ENCODE measurements around the gene TRPM8. TPM values are rescaled to one million over a fixed set of nuclear protein-coding genes. Genes with fewer than 3 reads are reported as not detected.

The TRPM8 gene
- total RNA-seq, 2 experiments from 2014 or later: not detected

- H3K4me1 Mint-ChIP-seq (ENCODE audit: low read depth): peaks cover 30% of the 10 kb centered on the region
- no peak for DNase-seq
- H3K9me3 Mint-ChIP-seq: peaks cover 2% of the 10 kb centered on the region
- no peaks in the 10 kb centered on the region for H3K27me3 Mint-ChIP-seq (ENCODE audit: low read depth)
- CTCF ChIA-PET: interaction anchor here (0.6 to 1.4 kb wide), 3 partner anchors 18 to 521 kb away, joined by 3 read pairs; no protein-coding TSS in a partner anchor
- intact Hi-C loops (cut with micrococcal nuclease): no loop called here
- H3K27ac Mint-ChIP-seq: no peak overlapping the region
- H3K4me3 Mint-ChIP-seq: no peak overlapping the region
- H3K36me3 Mint-ChIP-seq (ENCODE audit: low read depth): no peaks in the 10 kb centered on the region
These were observed 107.1 kb downstream of the TRPM8 start for GRCh38 chr2:234024304-234024703.

- CTCF ChIA-PET: no interaction called here
- intact Hi-C loops (cut with micrococcal nuclease): loop anchor here (1.0 kb wide), 1 partner anchor 35 kb away; no protein-coding TSS in a partner anchor
- H3K36me3 Mint-ChIP-seq (ENCODE audit: low read depth): no peaks in the 10 kb centered on the region
- H3K27me3 Mint-ChIP-seq (ENCODE audit: low read depth): no peaks in the 10 kb centered on the region
- peaks cover 30% of the 10 kb centered on the region for H3K4me1 Mint-ChIP-seq (ENCODE audit: low read depth)
- peaks cover 2% of the 10 kb centered on the region for H3K9me3 Mint-ChIP-seq
- H3K27ac Mint-ChIP-seq: no peak overlapping the region
- peak overlapping the region; percentile 57 for H3K4me3 Mint-ChIP-seq
- peak; percentile 38 for DNase-seq
These were observed 108.3 kb downstream of the TRPM8 start for GRCh38 chr2:234025466-234025865.

DNA sequence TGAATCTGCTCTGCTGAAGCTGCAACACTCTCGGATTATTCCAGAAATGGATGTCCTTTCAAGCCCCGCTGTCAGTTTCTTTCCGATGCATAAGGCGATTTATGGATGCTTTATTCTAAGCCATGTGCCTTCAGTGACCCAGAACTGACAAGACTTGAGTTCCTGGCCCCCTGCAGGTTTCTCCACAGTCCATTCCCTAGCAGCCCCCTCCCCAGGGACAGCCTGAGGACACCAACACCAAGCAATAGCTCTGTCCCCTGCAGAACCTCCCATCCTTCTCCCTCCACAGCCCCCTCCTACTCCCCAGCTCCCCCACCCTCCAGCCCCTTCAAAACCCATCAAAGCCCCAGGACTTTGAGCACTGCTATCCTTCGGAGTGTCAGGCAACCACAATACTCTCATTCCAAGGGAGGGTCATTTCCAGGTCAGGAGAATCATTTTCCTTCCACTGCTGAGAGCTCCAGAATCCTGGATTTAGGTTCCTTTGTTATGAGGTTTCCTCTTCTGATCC lies 108.8 kb downstream of the TRPM8 start:
- Mint-ChIP-seq H3K27me3 (ENCODE audit: low read depth) (no peaks in the 10 kb centered on the region), H3K4me3 (peak overlapping the region; percentile 57), H3K9me3 (peaks cover 2% of the 10 kb centered on the region), H3K4me1 (ENCODE audit: low read depth) (peaks cover 30% of the 10 kb centered on the region), H3K36me3 (ENCODE audit: low read depth) (no peaks in the 10 kb centered on the region), H3K27ac (no peak overlapping the region)
- CTCF ChIA-PET: no interaction called here
- no peak for DNase-seq
- intact Hi-C loops (cut with micrococcal nuclease): loop anchor here (1.0 kb wide), 1 partner anchor 36 kb away; no protein-coding TSS in a partner anchor

DNA sequence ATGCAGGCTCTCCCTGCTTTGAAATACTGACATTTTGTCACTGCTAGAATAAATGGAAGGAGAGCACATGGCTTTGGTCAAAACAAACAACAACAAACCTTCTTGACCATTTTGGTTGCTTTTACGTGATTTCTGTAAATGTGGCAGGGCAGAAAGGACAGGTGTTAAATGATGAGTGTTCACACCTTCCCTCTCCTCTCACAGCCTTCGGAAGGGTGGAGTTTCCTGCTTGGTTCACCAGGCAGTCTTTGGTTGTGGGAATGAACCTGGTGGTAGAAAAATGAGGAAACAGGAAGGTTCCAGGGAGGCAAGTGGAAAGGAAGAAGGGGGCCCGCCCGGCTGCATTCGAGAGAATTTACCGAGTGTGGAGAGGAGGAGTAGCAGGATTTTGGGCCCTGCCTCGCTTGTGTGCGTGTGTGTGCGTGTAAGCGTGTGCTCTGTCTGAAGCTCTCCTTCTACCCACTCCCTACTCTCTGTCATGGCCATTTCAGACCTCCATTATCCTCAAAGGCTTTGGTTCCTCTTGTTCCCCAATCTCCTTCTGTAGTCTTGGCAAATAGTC lies 109.6 kb downstream of the TRPM8 start:
- Mint-ChIP-seq H3K36me3 (ENCODE audit: low read depth) (no peaks in the 10 kb centered on the region), H3K27me3 (ENCODE audit: low read depth) (no peaks in the 10 kb centered on the region), H3K9me3 (peaks cover 2% of the 10 kb centered on the region), H3K4me1 (ENCODE audit: low read depth) (peaks cover 33% of the 10 kb centered on the region), H3K27ac (no peak overlapping the region), H3K4me3 (no peak overlapping the region)
- DNase-seq: no peak
- CTCF ChIA-PET: no interaction called here
- intact Hi-C loops (cut with micrococcal nuclease): no loop called here

GRCh38 chr2:234027641-234028040 lies 110.5 kb downstream of the TRPM8 start:
- no peak overlapping the region for H3K4me3 Mint-ChIP-seq
- intact Hi-C loops (cut with micrococcal nuclease): no loop called here
- CTCF ChIA-PET: no interaction called here
- no peak for DNase-seq
- H3K9me3 Mint-ChIP-seq: peaks cover 2% of the 10 kb centered on the region
- H3K4me1 Mint-ChIP-seq (ENCODE audit: low read depth): peaks cover 38% of the 10 kb centered on the region
- H3K36me3 Mint-ChIP-seq (ENCODE audit: low read depth): no peaks in the 10 kb centered on the region
- no peaks in the 10 kb centered on the region for H3K27me3 Mint-ChIP-seq (ENCODE audit: low read depth)
- no peak overlapping the region for H3K27ac Mint-ChIP-seq

DNA sequence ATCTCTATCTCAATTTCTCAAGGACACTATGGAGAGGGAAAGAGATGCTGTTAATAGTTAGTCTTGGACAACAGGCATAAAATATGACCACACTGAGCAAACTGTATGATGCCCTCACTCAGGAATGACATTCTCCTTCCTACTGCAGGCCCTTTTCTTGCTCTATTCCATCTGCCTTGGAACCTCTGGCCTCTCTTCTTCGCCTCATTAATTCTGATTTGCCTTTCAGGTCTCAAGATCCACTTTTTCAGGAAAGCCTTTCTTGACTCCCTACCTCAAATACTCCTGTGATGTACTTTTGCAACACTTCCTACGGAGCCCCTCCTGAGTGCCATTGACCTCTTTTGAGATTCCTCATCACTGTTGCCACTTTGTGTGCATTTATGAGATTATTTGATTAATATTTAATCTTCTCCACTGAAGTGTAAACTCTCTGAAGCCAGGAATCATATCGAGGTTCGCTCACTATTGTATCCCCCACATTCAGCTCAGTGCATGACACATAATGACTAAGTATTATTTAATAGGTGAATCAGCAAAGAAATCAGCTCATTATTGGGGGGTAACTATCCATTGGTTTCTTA lies 112.1 kb downstream of the TRPM8 start:
- H3K4me3 Mint-ChIP-seq: no peak overlapping the region
- H3K9me3 Mint-ChIP-seq: peaks cover 5% of the 10 kb centered on the region
- peaks cover 37% of the 10 kb centered on the region for H3K4me1 Mint-ChIP-seq (ENCODE audit: low read depth)
- intact Hi-C loops (cut with micrococcal nuclease): no loop called here
- H3K36me3 Mint-ChIP-seq (ENCODE audit: low read depth): no peaks in the 10 kb centered on the region
- CTCF ChIA-PET: interaction anchor here (0.6 kb wide), 1 partner anchor 162 kb away, joined by 3 read pairs; no protein-coding TSS in a partner anchor
- H3K27me3 Mint-ChIP-seq (ENCODE audit: low read depth): no peaks in the 10 kb centered on the region
- H3K27ac Mint-ChIP-seq: no peak overlapping the region
- no peak for DNase-seq

DNA sequence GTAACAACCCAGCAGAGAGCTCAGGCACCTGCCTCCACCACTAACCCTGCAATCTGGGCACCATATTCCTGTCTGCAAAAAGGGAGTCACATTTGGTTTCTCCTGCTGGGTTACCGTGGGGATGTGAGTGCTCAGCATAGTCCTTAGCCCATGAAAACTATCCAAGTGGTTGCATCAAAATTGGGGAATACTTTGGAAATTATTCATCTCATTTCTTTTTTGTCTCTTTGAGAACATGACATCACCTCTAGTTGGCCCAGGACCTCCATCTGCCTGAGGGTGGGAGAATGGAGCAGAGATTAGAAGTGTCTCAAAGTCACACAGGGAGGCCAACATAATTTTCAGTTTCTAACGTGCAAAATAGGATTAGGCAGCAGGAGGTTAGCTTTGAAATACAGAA lies 114.0 kb downstream of the TRPM8 start:
- H3K27me3 Mint-ChIP-seq (ENCODE audit: low read depth): no peaks in the 10 kb centered on the region
- H3K4me3 Mint-ChIP-seq: no peak overlapping the region
- H3K36me3 Mint-ChIP-seq (ENCODE audit: low read depth): no peaks in the 10 kb centered on the region
- H3K9me3 Mint-ChIP-seq: peaks cover 7% of the 10 kb centered on the region
- no peak for DNase-seq
- H3K27ac Mint-ChIP-seq: no peak overlapping the region
- CTCF ChIA-PET: no interaction called here
- intact Hi-C loops (cut with micrococcal nuclease): no loop called here
- peaks cover 24% of the 10 kb centered on the region for H3K4me1 Mint-ChIP-seq (ENCODE audit: low read depth)

DNA sequence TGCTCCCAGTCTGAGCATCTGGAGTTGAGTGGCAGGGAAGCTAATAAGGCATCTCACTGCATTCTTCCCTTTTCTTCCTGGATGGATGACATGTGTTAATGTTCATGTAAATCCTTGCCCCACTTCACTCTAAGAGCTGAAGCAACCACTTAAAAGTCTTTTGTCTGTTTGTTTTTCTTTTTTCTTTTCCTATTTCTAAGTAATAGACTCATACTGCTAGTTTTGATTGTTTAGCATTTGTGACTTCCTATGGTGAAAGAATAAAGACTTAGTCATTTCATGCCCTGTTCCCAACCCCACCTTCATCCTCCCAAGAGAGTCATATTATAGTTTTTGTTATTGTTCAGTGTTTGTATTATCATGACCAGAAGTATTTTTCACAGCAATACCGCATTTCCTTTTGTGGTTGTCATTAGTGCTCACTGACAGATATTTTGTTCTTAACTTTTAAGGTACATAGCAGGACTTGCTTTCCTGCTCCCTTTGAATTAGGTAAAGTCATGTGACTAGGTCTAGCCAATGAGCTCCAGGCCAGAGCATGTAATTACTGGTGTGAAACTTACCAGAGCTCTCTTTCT lies 115.2 kb downstream of the TRPM8 start:
- Mint-ChIP-seq H3K4me1 (ENCODE audit: low read depth) (peaks cover 14% of the 10 kb centered on the region), H3K36me3 (ENCODE audit: low read depth) (peaks cover 1% of the 10 kb centered on the region), H3K9me3 (peaks cover 15% of the 10 kb centered on the region), H3K4me3 (no peak overlapping the region), H3K27me3 (ENCODE audit: low read depth) (peaks cover 2% of the 10 kb centered on the region), H3K27ac (no peak overlapping the region)
- intact Hi-C loops (cut with micrococcal nuclease): loop anchor here (1.0 kb wide), 1 partner anchor 42 kb away; no protein-coding TSS in a partner anchor
- CTCF ChIA-PET: no interaction called here
- DNase-seq: peak; percentile 41

DNA sequence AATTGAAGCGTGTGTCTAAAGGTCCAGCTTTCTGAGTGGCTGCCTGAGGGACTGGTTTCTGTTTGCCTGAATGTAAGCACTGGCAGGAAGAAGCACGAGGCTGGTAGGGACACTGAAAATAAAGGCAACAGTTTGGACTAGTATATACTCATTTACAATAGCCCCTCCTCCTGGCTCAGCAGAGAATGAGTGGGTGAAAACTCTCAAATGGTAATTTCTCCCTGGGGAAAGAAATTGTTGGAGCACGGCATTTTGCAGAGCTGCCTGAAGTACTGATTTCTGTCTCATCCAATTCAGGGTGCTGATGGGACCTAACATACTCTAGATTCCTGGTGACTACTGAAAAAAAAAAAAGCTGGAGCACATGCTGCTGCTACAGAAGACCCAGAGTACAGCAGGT lies 116.0 kb downstream of the TRPM8 start:
- CTCF ChIA-PET: interaction anchor here (0.7 kb wide), 1 partner anchor 39 kb away, joined by 3 read pairs; no protein-coding TSS in a partner anchor
- H3K4me3 Mint-ChIP-seq: no peak overlapping the region
- no peak overlapping the region for H3K27ac Mint-ChIP-seq
- H3K9me3 Mint-ChIP-seq: peaks cover 15% of the 10 kb centered on the region
- DNase-seq: no peak
- peaks cover 1% of the 10 kb centered on the region for H3K36me3 Mint-ChIP-seq (ENCODE audit: low read depth)
- H3K4me1 Mint-ChIP-seq (ENCODE audit: low read depth): peaks cover 9% of the 10 kb centered on the region
- peaks cover 2% of the 10 kb centered on the region for H3K27me3 Mint-ChIP-seq (ENCODE audit: low read depth)
- intact Hi-C loops (cut with micrococcal nuclease): no loop called here

GRCh38 chr2:234033885-234034284 lies 116.7 kb downstream of the TRPM8 start:
- Mint-ChIP-seq H3K9me3 (peaks cover 17% of the 10 kb centered on the region), H3K36me3 (ENCODE audit: low read depth) (peaks cover 1% of the 10 kb centered on the region), H3K27ac (no peak overlapping the region), H3K4me1 (ENCODE audit: low read depth) (peaks cover 9% of the 10 kb centered on the region), H3K4me3 (no peak overlapping the region), H3K27me3 (ENCODE audit: low read depth) (peaks cover 2% of the 10 kb centered on the region)
- CTCF ChIA-PET: interaction anchor here (0.7 kb wide), 1 partner anchor 38 kb away, joined by 3 read pairs; no protein-coding TSS in a partner anchor
- DNase-seq: no peak
- intact Hi-C loops (cut with micrococcal nuclease): no loop called here

- CTCF ChIA-PET: no interaction called here
- Mint-ChIP-seq H3K9me3 (peaks cover 17% of the 10 kb centered on the region), H3K4me1 (ENCODE audit: low read depth) (no peaks in the 10 kb centered on the region), H3K4me3 (no peak overlapping the region), H3K36me3 (ENCODE audit: low read depth) (peaks cover 1% of the 10 kb centered on the region), H3K27ac (no peak overlapping the region), H3K27me3 (ENCODE audit: low read depth) (peaks cover 2% of the 10 kb centered on the region)
- no peak for DNase-seq
- intact Hi-C loops (cut with micrococcal nuclease): no loop called here
These were observed 121.1 kb downstream of the TRPM8 start for GRCh38 chr2:234038076-234038802.

DNA sequence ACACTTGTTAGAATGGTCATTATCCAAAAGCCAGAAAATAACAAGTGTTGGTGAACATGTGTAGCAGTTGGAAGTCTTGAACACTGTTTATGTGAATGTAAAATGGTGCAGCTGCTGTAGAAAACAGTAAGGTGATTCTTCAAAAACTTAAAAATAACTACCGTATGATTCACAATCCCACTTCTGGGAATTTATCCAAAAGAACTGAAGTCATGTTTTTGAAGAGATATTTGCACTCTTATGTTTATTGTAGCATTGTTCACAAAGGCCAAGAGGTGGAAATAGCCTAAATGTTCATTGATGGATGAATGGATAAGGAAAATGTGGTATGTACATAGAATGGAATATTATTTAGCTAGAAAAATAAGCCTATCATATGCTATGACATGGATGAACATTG lies 127.0 kb downstream of the TRPM8 start:
- no peaks in the 10 kb centered on the region for H3K9me3 Mint-ChIP-seq
- no peak overlapping the region for H3K27ac Mint-ChIP-seq
- no peaks in the 10 kb centered on the region for H3K4me1 Mint-ChIP-seq (ENCODE audit: low read depth)
- H3K4me3 Mint-ChIP-seq: no peak overlapping the region
- no peaks in the 10 kb centered on the region for H3K36me3 Mint-ChIP-seq (ENCODE audit: low read depth)
- no peaks in the 10 kb centered on the region for H3K27me3 Mint-ChIP-seq (ENCODE audit: low read depth)
- no peak for DNase-seq
- intact Hi-C loops (cut with micrococcal nuclease): no loop called here
- CTCF ChIA-PET: no interaction called here

All from activated naive CD4-positive, alpha-beta T cell treated with anti-CD3 and anti-CD28 coated beads for 36 hours (primary cell).